Muscle of arm (tissue), 12 donors: ENCODE results near the gene ACTG2. TPM values are rescaled to one million over a fixed set of nuclear protein-coding genes. Genes with fewer than 3 reads are reported as not detected.
A peak's percentile ranks its signal among the peaks of the same experiment; 100 is the strongest.

Experiments used
- DNase-seq: peaks from one replicate; pipeline ENCODE4 v3.0.0-alpha.2; 2013
- polyA plus RNA-seq, 12 donors: library from polyadenylated mRNA; unstranded; fragments of 120-200 nt; gene quantifications; one replicate each; pipeline ENCODE4 v1.2.1, GENCODE V29; 2013; ENCODE audit not compliant: insufficient read length in 12 of 12

Gene ACTG2
- polyA plus RNA-seq, 12 donors = 3.1 to 200 (median 5.0) TPM; not detected in 1

GRCh38 chr2:73910873-73911547 lies 18.2 kb downstream of the ACTG2 start:
- DNase-seq = no peak

GRCh38 chr2:73911548-73912208 lies 18.9 kb downstream of the ACTG2 start:
- DNase-seq = no peak

- no peak for DNase-seq
These were observed 20.7 kb downstream of the ACTG2 start for GRCh38 chr2:73913414-73914054.

DNA sequence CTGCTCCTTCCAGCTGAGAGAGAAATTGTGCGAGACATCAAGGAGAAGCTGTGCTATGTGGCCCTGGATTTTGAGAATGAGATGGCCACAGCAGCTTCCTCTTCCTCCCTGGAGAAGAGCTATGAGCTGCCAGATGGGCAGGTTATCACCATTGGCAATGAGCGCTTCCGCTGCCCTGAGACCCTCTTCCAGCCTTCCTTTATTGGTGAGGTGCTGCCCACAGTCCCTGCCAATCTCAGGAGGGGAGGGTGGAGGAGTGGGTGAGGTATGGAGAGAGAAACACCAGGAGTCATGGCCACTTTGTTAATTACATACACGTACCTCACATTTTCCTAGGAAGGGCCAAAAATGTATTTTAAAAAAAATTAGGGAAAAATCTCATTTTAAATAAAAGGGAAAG lies 21.9 kb downstream of the ACTG2 start:
- DNase-seq = no peak

DNA sequence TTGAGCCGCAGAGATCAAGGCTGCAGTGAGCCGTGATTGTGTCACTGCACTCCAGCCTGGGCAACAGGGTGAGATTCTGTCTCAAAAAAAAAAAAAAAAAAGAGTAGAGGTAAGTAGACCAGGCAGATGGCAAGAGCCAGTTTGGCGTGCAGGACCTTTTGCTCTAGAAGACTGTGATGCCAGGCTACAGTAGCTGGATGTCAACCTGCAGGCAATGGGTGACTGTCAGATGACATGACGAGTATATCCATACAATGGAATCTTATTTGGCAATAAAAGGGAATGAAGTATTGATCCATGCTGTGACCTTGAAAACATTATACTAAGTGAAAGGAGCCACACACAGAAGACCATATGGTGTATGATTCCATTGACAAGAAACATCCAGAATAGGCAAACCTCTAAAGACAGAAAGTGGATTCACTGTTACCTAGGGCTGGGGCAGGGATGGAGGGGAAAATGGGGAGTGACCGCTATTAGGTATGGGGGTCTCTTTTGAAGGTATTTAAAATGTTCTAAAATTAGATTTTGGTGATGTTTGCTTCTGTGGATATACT lies 22.7 kb downstream of the ACTG2 start:
- no peak for DNase-seq

GRCh38 chr2:73916666-73917065 lies 23.9 kb downstream of the ACTG2 start:
- no peak for DNase-seq

- no peak for DNase-seq
These were observed 24.5 kb downstream of the ACTG2 start for GRCh38 chr2:73917296-73917695.

DNA sequence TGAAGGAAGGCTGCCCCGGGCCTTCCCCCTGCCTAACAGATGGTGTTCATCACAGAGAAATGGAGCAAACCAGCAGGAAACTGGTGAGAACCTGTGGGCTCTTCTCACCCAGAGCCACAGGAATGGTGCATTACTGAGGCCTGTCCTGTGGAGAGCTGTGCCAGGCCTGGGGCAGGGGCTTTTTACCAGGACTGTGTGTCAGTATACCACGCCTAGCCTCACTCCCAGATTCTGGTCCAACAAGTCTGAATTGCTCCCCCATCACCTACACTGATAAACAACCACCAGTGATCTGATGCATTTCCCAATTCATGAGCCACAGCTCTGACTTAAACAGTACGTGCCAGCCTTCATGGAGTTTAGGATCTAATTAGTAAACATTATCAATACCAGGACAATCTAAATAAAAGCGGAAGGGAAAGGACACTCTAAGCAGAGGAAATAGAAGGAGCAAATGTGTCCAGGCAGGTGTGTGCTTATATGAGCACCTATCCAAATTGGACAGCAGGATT lies 24.9 kb downstream of the ACTG2 start:
- DNase-seq = no peak

- DNase-seq = no peak
These were observed 26.0 kb downstream of the ACTG2 start for GRCh38 chr2:73918856-73919255.

DNA sequence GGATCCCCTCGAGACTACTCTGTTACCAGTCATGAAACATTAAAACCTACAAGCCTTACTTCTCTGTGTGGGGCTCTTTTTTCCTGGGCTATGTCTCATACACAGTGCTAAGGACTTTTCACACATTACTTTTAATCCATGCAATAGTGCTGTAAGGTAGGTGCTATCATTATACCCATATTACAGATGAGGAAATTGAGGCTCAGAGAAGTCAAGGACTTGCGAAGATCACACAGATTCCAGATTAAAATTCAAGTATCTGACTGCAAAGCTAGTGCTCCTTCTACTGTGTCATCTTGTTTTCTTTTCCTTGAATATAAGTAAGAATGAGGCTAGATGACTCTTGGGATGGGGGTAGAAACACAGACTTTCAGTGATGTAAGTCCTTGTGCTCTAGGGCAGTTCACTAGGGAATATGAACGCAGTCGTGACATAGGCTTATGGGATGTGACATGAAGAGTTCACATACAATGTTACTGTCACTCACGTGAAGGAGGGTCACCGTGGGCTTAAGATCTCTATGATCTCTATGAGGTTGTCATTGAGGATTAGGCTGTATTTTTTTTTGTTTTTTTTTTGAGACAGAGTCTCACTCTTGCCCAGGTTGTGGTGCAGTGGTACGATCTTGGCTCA lies 26.9 kb downstream of the ACTG2 start:
- DNase-seq = no peak

- DNase-seq = no peak
These were observed 28.1 kb downstream of the ACTG2 start for GRCh38 chr2:73920577-73921545.

GRCh38 chr2:73921581-73921980 lies 28.8 kb downstream of the ACTG2 start:
- no peak for DNase-seq

- no peak for DNase-seq
These were observed 29.9 kb downstream of the ACTG2 start for GRCh38 chr2:73922681-73923080.

- DNase-seq = no peak
These were observed 32.4 kb downstream of the ACTG2 start for GRCh38 chr2:73925033-73925704.

DNA sequence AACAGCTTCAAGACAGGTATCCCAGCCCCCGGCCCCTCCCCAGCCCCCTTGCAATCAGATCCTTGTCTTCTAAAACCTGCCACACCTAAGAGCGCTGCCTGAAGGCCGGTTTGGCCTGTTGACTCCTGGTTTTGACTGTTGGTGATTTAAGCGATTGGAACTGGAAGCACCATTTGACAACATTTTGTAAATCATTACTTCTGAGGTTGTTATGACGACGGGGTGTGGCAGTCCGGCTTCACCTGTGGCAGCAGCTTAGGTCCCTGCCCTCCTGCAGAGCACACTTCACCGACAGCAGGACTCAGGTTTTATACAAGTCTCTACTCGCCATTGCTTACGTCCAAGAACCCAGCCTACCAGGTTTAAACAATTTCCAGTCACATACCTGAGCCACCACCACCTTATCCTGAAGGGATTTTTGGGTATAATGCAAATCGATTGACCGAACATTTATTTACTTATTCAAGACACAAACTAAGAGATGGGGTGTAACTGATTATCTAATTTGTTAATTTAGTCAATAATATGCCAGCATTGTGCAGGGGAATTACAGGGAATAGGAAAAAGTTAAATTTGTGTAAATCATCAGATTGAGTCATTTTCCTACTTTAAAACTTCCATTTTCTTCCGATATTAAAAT lies 33.2 kb downstream of the ACTG2 start:
- DNase-seq = no peak

GRCh38 chr2:73926493-73927327 lies 33.9 kb downstream of the ACTG2 start, which contains the start of gene DGUOK:
TSS of gene DGUOK (plus strand) at chr2:73926880. CDS start at chr2:73926911, 31 bp downstream.
- DNase-seq = peak; percentile 100

- DNase-seq = no peak
These were observed 34.5 kb downstream of the ACTG2 start for GRCh38 chr2:73927344-73927743.

GRCh38 chr2:73928963-73929347 lies 36.1 kb downstream of the ACTG2 start:
- no peak for DNase-seq

- DNase-seq = no peak
These were observed 37.6 kb downstream of the ACTG2 start for GRCh38 chr2:73930386-73930785.
